ENCODE measurements around the gene DENND4B.

DENND4B gene

GRCh38 chr1:153886127-153886526, 60.4 kb downstream of the DENND4B start:
- Histone ChIP-seq H3K4me1 (ENCODE audit: control insufficient read depth, low read length) (peaks cover 35% of the 10 kb centered on the region), H3K9me3 (ENCODE audit: control insufficient read depth, insufficient read depth, low read length) (no peaks in the 10 kb centered on the region), H3K4me2 (ENCODE audit: low read length) (no peak overlapping the region), H3K79me2 (ENCODE audit: control insufficient read depth, low read length) (peaks cover 100% of the 10 kb centered on the region), H3K36me3 (ENCODE audit: control insufficient read depth, low read length) (peaks cover 40% of the 10 kb centered on the region), H3K4me3 (ENCODE audit: low read length) (no peak overlapping the region), H3K9me2 (replicated peaks; ENCODE audit: control insufficient read depth, low read length) (no peaks in the 10 kb centered on the region), H3K27me3 (ENCODE audit: control insufficient read depth, low read length) (no peaks in the 10 kb centered on the region), H3K27ac (ENCODE audit: low read depth, low read length) (no peak overlapping the region), H3F3A (ENCODE audit: control insufficient read depth, insufficient read depth) (peaks cover 11% of the 10 kb centered on the region), H4K20me1 (ENCODE audit: control insufficient read depth, insufficient read depth, low read depth, low read length) (peaks cover 11% of the 10 kb centered on the region; the same call in 1 of the 2 replicates)
- TF ChIP-seq EZH2phosphoT487 (IDR thresholded peaks at IDR 0.05; ENCODE audit: borderline replicate concordance, low read length) = no peak
- TF ChIP-seq CTCF (IDR thresholded peaks at IDR 0.05; ENCODE audit: low read depth, low read length, poor library complexity, severe bottlenecking) = no peak

GRCh38 chr1:153883223-153883622, 63.3 kb downstream of the DENND4B start:
- H3K9me2 ChIP-seq (replicated peaks; ENCODE audit: control insufficient read depth, low read length) = no peaks in the 10 kb centered on the region
- no peak overlapping the region for H3K4me2 ChIP-seq (ENCODE audit: low read length)
- no peaks in the 10 kb centered on the region for H3K27me3 ChIP-seq (ENCODE audit: control insufficient read depth, low read length)
- no peak for TF ChIP-seq EZH2phosphoT487 (IDR thresholded peaks at IDR 0.05; ENCODE audit: borderline replicate concordance, low read length)
- TF ChIP-seq CTCF (IDR thresholded peaks at IDR 0.05; ENCODE audit: low read depth, low read length, poor library complexity, severe bottlenecking) = no peak
- H3K4me1 ChIP-seq (ENCODE audit: control insufficient read depth, low read length) = peaks cover 38% of the 10 kb centered on the region
- peaks cover 8% of the 10 kb centered on the region; the same call in 1 of the 2 replicates for H4K20me1 ChIP-seq (ENCODE audit: control insufficient read depth, insufficient read depth, low read depth, low read length)
- H3K27ac ChIP-seq (ENCODE audit: low read depth, low read length) = no peak overlapping the region
- H3K9me3 ChIP-seq (ENCODE audit: control insufficient read depth, insufficient read depth, low read length) = no peaks in the 10 kb centered on the region
- peaks cover 25% of the 10 kb centered on the region for H3K36me3 ChIP-seq (ENCODE audit: control insufficient read depth, low read length)
- peaks cover 11% of the 10 kb centered on the region for H3F3A ChIP-seq (ENCODE audit: control insufficient read depth, insufficient read depth)
- H3K79me2 ChIP-seq (ENCODE audit: control insufficient read depth, low read length) = peaks cover 100% of the 10 kb centered on the region
- H3K4me3 ChIP-seq (ENCODE audit: low read length) = no peak overlapping the region

- Histone ChIP-seq H3F3A (ENCODE audit: control insufficient read depth, insufficient read depth) (peaks cover 11% of the 10 kb centered on the region), H3K4me1 (ENCODE audit: control insufficient read depth, low read length) (peaks cover 38% of the 10 kb centered on the region), H4K20me1 (ENCODE audit: control insufficient read depth, insufficient read depth, low read depth, low read length) (peaks cover 8% of the 10 kb centered on the region; the same call in 1 of the 2 replicates), H3K27me3 (ENCODE audit: control insufficient read depth, low read length) (no peaks in the 10 kb centered on the region), H3K4me3 (ENCODE audit: low read length) (no peak overlapping the region), H3K79me2 (ENCODE audit: control insufficient read depth, low read length) (peaks cover 100% of the 10 kb centered on the region), H3K4me2 (ENCODE audit: low read length) (no peak overlapping the region), H3K9me2 (replicated peaks; ENCODE audit: control insufficient read depth, low read length) (no peaks in the 10 kb centered on the region), H3K27ac (ENCODE audit: low read depth, low read length) (no peak overlapping the region), H3K9me3 (ENCODE audit: control insufficient read depth, insufficient read depth, low read length) (no peaks in the 10 kb centered on the region), H3K36me3 (ENCODE audit: control insufficient read depth, low read length) (peaks cover 19% of the 10 kb centered on the region)
- TF ChIP-seq EZH2phosphoT487 (IDR thresholded peaks at IDR 0.05; ENCODE audit: borderline replicate concordance, low read length) (no peak), CTCF (IDR thresholded peaks at IDR 0.05; ENCODE audit: low read depth, low read length, poor library complexity, severe bottlenecking) (no peak)
Observed at GRCh38 chr1:153882296-153882912, 64.1 kb downstream of the DENND4B start.

All from DOHH2 (cell line).